ENCODE data around the gene RASGRF1. TPM values are rescaled to one million over a fixed set of nuclear protein-coding genes. Genes with fewer than 3 reads are reported as not detected.

RASGRF1 gene
- total and polyA plus RNA-seq, 9 of the 15 experiments (the other 6 are each of a cell fraction or from before 2014, with no cell fraction given) = 0.03 to 0.58 (median 0.06) TPM; not detected in 1

- Histone ChIP-seq H2AFZ (ENCODE audit: low read depth, low read length) (no peak overlapping the region), H3K4me2 (ENCODE audit: insufficient read depth, low read length) (no peak overlapping the region), H3K27ac (ENCODE audit: extremely low read depth, low read depth, low read length) (no peak overlapping the region), H3K4me3 (no peak overlapping the region), H3K36me3 (ENCODE audit: control insufficient read depth, insufficient read depth, low read length) (no peaks in the 10 kb centered on the region), H4K20me1 (replicated peaks; ENCODE audit: control insufficient read depth, insufficient read depth, low read length) (no peaks in the 10 kb centered on the region), H3K9me3 (replicated peaks; ENCODE audit: control insufficient read depth, insufficient read depth, low read depth, low read length) (no peaks in the 10 kb centered on the region), H3K27me3 (ENCODE audit: control insufficient read depth in 2 of 2, insufficient read depth in 2 of 2, low read length in 2 of 2) (peaks cover 5 to 36% of the 10 kb centered on the region in 2 experiments; a peak in 2 of 5 replicates), H3K4me1 (replicated peaks in 1 of 2; ENCODE audit: control insufficient read depth in 2 of 2, insufficient read depth in 2 of 2, low read length in 2 of 2) (peaks cover 0 to 7% of the 10 kb centered on the region in 2 experiments; a peak in 3 of 5 replicates), H3K9me1 (ENCODE audit: control insufficient read depth, insufficient read depth, low read length) (no peaks in the 10 kb centered on the region), H3K9ac (ENCODE audit: insufficient read depth in 1 of 2, low read depth in 2 of 2, low read length in 2 of 2) (no peak overlapping the region), H3K79me2 (ENCODE audit: control insufficient read depth, insufficient read depth, low read length) (no peaks in the 10 kb centered on the region)
- CTCF ChIA-PET (ENCODE audit: low intra/inter-chr PET ratio) = no interaction called here
- 8% methylated on average over 10 of the region's 10 CpGs for WGBS (ENCODE audit: insufficient coverage, low coverage, missing lambda C conversion rate)
- ATAC-seq (no peak), FAIRE-seq (no peak), DNase-seq (ENCODE audit: extremely low read depth in 1 of 4, low spot score in 3 of 4) (no peak)
- TF ChIP-seq NRF1 (conservative IDR thresholded peaks at IDR 0.05 in 1 of 2, IDR thresholded peaks at IDR 0.05 in 1 of 2) (no peak), HES1 (IDR thresholded peaks at IDR 0.05; ENCODE audit: low read depth) (no peak), CBX8 (IDR thresholded peaks at IDR 0.05; ENCODE audit: borderline replicate concordance, extremely low read depth, low read depth, low read length, poor library complexity, severe bottlenecking) (no peak), PCBP1 (IDR thresholded peaks at IDR 0.05; ENCODE audit: low read depth, low read length, poor library complexity, severe bottlenecking) (no peak)
- in situ Hi-C loops (cut with MboI) = loop anchor here (5.0 kb wide), 1 partner anchor 70 kb away; no protein-coding TSS in a partner anchor
- POLR2A ChIA-PET = interaction anchor here (1.2 kb wide), 1 partner anchor 9 kb away, joined by 3 read pairs; no protein-coding TSS in a partner anchor
- BruUV-seq (replicated peaks) = no TSS peak
- intact Hi-C loops (cut with micrococcal nuclease) = no loop called here
Observed at GRCh38 chr15:78982736-78983135, 107.8 kb downstream of the RASGRF1 start.
